Aorta (tissue), 5 donors: Measurements from ENCODE around the gene ACSS2. TPM values are rescaled to one million over a fixed set of nuclear protein-coding genes. Genes with fewer than 3 reads are reported as not detected.

Experiments used
- ATAC-seq: fragments of 200-7000 bp; cut with Tn5 transposase; one replicate; pipeline ENCODE4 v1.9.1; 2022; ENCODE audit warnings: moderate library complexity; ENCODE audit not compliant: low FRiP score
- DNase-seq, 2 donors: peaks; one replicate each; pipeline ENCODE4 v3.0.0-alpha.2; 2020
- H3K27ac ChIP-seq, 2 donors: one replicate each; pipeline ENCODE4 v1.5.1; 2013; ENCODE audit warnings: low read length in 2 of 2, mild to moderate bottlenecking in 2 of 2, moderate library complexity in 2 of 2, control low read depth in 1 of 2, inconsistent platforms in 1 of 2, low read depth in 1 of 2
- H3K27me3 ChIP-seq, 2 donors: one replicate each; pipeline ENCODE4 v1.6.1; 2013; ENCODE audit warnings: control low read depth in 1 of 2, low read length in 1 of 2, mild to moderate bottlenecking in 1 of 2, moderate library complexity in 1 of 2; ENCODE audit not compliant: insufficient read depth in 2 of 2, control insufficient read depth in 1 of 2
- H3K36me3 ChIP-seq, 2 donors: one replicate each; pipeline ENCODE4 v1.6.1; 2013; ENCODE audit warnings: control low read depth in 1 of 2, low read length in 1 of 2, mild to moderate bottlenecking in 1 of 2; ENCODE audit not compliant: insufficient read depth in 2 of 2, control insufficient read depth in 1 of 2
- H3K4me1 ChIP-seq, 2 donors: one replicate each; pipeline ENCODE4 v1.6.1; 2013; ENCODE audit warnings: low read length in 2 of 2, control low read depth in 1 of 2, mild to moderate bottlenecking in 1 of 2, moderate library complexity in 1 of 2; ENCODE audit not compliant: insufficient read depth in 2 of 2, control insufficient read depth in 1 of 2
- H3K4me3 ChIP-seq, 2 donors: one replicate each; pipeline ENCODE4 v1.5.1; 2013; ENCODE audit warnings: low read length in 2 of 2, control low read depth in 1 of 2, mild to moderate bottlenecking in 1 of 2
- H3K9me3 ChIP-seq: one replicate; pipeline ENCODE4 v1.6.1; 2013; ENCODE audit warnings: mild to moderate bottlenecking, low read length; ENCODE audit not compliant: control insufficient read depth
- WGBS, 2 donors: extraction: QIAGEN DNeasy Blood & Tissue Kit; methylation state at CpG; one replicate each; pipeline ENCODE4 v1.1.7; 2013; 5-methylcytosine and 5-hydroxymethylcytosine counted together
- intact Hi-C, 2 donors: fragments of 100-400 bp; cut with DNase I; formaldehyde crosslinking; loops; one replicate each; pipeline versions ENCODE4 v1.14.2 to v1.15.0; 2022
- polyA plus RNA-seq, 2 donors: library from polyadenylated mRNA; stranded (reverse); fragments of 200-250 nt; gene quantifications; one replicate each; pipeline ENCODE4 v1.2.3, GENCODE V29; 2013
- total RNA-seq, 2 donors: library from RNA; stranded (reverse); fragmentation: NEBNext Ultra II Directional; extraction: Animal tissue kit (Norgen Biotek cat#: 25700); gene quantifications; one replicate each; pipeline ENCODE4 v1.2.1, GENCODE V29; 2021
- donor health status: healthy with polysubstance abuse.
- donor health status: Bipolar disorder and iron deficiency.
- donor health status: DM: no; HTN: no; CAD: no.
- donor health status: DM: no; HTN: no; CAD: no.
- donor health status: DM: yes; HTN: yes; CAD: no.

ACSS2 gene
- total and polyA plus RNA-seq, 4 donors = 59.4 to 99.0 (median 76.1) TPM

DNA sequence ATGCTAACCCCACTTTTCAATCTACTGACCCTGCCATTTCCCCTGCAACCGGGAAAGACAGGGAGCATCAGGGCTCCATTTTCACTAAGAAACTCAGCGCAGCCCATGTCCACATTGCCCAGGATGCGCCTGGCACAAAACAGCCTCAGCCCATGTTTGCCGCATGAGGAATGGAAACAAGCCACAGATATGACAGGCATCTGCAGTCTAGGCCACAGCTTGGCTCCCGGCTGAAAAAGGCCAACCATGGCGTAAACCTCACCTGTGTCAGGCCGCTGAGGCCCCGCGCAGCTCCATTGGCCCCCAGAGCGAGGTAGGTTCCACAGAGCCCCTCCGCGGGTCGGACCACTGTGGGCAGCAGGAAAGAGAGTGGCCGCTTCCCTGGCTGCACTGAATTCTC lies 25.4 kb upstream of the ACSS2 start:
- H3K36me3 ChIP-seq = peaks cover 3% of the 10 kb centered on the region in 2 donors

GRCh38 chr20:34852298-34852697 lies 24.1 kb upstream of the ACSS2 start:
- DNase-seq = peak in 1 of 2 donors; percentile 40
- H3K36me3 ChIP-seq = peaks cover under 1 to 7% of the 10 kb centered on the region in 2 donors
- intact Hi-C loops = no loop called here
- H3K4me1 ChIP-seq = no peaks in the 10 kb centered on the region
- ATAC-seq = no peak
- H3K27me3 ChIP-seq = no peaks in the 10 kb centered on the region
- WGBS, 2 donors = 86 to 91% methylated on average over 4 of the region's 4 CpGs
- no peak overlapping the region for H3K4me3 ChIP-seq
- H3K9me3 ChIP-seq = no peaks in the 10 kb centered on the region
- no peak overlapping the region for H3K27ac ChIP-seq

More for the DNA sequence above, 25.4 kb upstream of the ACSS2 start:
- Histone ChIP-seq H3K4me3 (no peak overlapping the region), H3K4me1 (no peaks in the 10 kb centered on the region), H3K9me3 (no peaks in the 10 kb centered on the region), H3K27ac (no peak overlapping the region), H3K27me3 (no peaks in the 10 kb centered on the region)
- DNase-seq (peak in 1 of 2 donors; percentile 45), ATAC-seq (no peak)
- WGBS, 2 donors = 95 to 97% methylated on average over 14 of the region's 14 CpGs
- intact Hi-C loops = no loop called here

GRCh38 chr20:34859367-34859766 lies 17.0 kb upstream of the ACSS2 start:
- intact Hi-C loops = no loop called here
- Histone ChIP-seq H3K4me1 (no peaks in the 10 kb centered on the region), H3K36me3 (peaks cover 0 to 4% of the 10 kb centered on the region in 2 donors), H3K4me3 (no peak overlapping the region), H3K27ac (no peak overlapping the region), H3K9me3 (no peaks in the 10 kb centered on the region), H3K27me3 (no peaks in the 10 kb centered on the region)
- no peak for ATAC-seq
- 96% methylated on average over 26 of the region's 26 CpGs for WGBS, 2 donors
- no peak for DNase-seq

DNA sequence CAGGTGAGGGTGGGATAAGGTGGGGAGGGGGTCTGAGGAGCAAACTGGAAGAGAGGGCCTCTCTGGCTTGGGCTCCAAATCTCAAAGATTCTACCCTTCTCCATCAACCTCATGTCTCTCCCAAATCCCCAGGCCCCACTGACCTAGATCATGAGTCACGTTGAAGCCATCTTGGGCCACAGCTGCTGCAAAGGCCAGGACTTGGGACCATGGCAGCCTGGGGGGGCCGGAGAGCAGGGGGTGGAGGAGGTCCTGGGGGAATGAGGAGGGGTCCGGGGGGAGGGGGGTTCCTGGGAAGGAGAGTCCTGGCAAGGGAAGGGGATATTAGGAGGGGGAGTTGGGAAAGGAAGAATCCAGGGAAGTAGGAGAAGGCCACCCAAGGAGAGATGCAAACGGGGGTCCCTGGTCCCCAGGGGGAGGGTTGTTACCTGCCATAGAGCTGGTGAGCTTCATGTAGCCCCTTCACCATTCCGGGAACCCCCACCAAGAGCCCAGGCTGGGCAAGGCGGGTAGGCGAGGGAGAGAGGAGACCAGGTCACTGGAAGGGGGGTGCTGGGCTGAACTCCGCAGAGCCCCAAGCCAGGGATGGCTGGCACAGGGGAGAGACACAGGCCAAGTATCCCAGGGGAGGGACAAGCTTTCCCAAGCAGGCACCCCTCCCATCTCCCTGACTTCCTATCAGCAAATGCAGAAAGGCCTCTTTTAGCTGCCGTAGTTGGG lies 16.4 kb upstream of the ACSS2 start:
- no peak overlapping the region for H3K27ac ChIP-seq
- peaks cover 0 to 4% of the 10 kb centered on the region in 2 donors for H3K36me3 ChIP-seq
- no peaks in the 10 kb centered on the region for H3K9me3 ChIP-seq
- no peaks in the 10 kb centered on the region for H3K27me3 ChIP-seq
- H3K4me1 ChIP-seq = no peaks in the 10 kb centered on the region
- intact Hi-C loops = no loop called here
- DNase-seq (no peak), ATAC-seq (no peak)
- 89 to 91% methylated on average over 9 of the region's 9 CpGs for WGBS, 2 donors
- H3K4me3 ChIP-seq = no peak overlapping the region

- intact Hi-C loops = no loop called here
Measured at GRCh38 chr20:34861386-34862084, 14.9 kb upstream of the ACSS2 start.

GRCh38 chr20:34862724-34863123 lies 13.7 kb upstream of the ACSS2 start:
- DNase-seq (no peak), ATAC-seq (no peak)
- WGBS, 2 donors = 91 to 92% methylated on average over 12 of the region's 12 CpGs
- intact Hi-C loops = no loop called here
- Histone ChIP-seq H3K27ac (no peak overlapping the region), H3K27me3 (no peaks in the 10 kb centered on the region), H3K36me3 (no peaks in the 10 kb centered on the region), H3K4me3 (no peak overlapping the region), H3K4me1 (no peaks in the 10 kb centered on the region), H3K9me3 (no peaks in the 10 kb centered on the region)

More at GRCh38 chr20:34861386-34862084, 14.9 kb upstream of the ACSS2 start:
- Histone ChIP-seq H3K9me3 (no peaks in the 10 kb centered on the region), H3K4me1 (no peaks in the 10 kb centered on the region), H3K36me3 (peaks cover 0 to 3% of the 10 kb centered on the region in 2 donors), H3K27ac (no peak overlapping the region), H3K27me3 (no peaks in the 10 kb centered on the region), H3K4me3 (no peak overlapping the region)
- 87 to 90% methylated on average over 7 of the region's 7 CpGs for WGBS, 2 donors
- ATAC-seq = no peak
- no peak for DNase-seq

GRCh38 chr20:34863421-34863965 lies 12.9 kb upstream of the ACSS2 start:
- H3K36me3 ChIP-seq = no peaks in the 10 kb centered on the region
- no peak for ATAC-seq

DNA sequence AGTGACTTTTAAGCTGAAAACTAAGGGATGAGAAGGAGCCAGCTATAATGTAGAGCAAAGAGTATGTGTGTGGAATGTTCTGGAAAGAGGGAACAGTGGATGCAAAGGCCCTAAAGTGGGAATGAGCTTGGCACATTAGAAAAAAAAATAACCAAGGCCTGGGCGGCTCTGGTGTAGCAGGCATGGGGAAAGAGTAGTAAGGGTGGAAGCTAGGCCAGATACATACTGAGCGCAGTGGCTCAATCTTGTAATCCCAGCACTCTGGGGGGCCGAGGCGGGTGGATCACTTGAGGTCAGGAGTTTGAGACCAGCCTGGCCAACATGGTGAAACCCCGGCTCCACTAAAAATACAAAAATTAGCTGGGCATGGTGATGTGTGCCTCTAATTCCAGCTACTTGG lies 12.2 kb upstream of the ACSS2 start:
- no peak for DNase-seq
- Histone ChIP-seq H3K27ac (no peak overlapping the region), H3K4me3 (no peak overlapping the region), H3K27me3 (no peaks in the 10 kb centered on the region), H3K4me1 (no peaks in the 10 kb centered on the region), H3K9me3 (no peaks in the 10 kb centered on the region), H3K36me3 (no peaks in the 10 kb centered on the region)
- intact Hi-C loops = no loop called here
- WGBS, 2 donors = 93 to 95% methylated on average over 5 of the region's 5 CpGs
- ATAC-seq = no peak

More at GRCh38 chr20:34863421-34863965, 12.9 kb upstream of the ACSS2 start:
- Histone ChIP-seq H3K27ac (no peak overlapping the region), H3K4me3 (no peak overlapping the region), H3K4me1 (no peaks in the 10 kb centered on the region), H3K9me3 (no peaks in the 10 kb centered on the region), H3K27me3 (no peaks in the 10 kb centered on the region)
- DNase-seq = no peak
- WGBS, 2 donors = 67 to 75% methylated on average over 28 to 32 of the region's 32 CpGs
- intact Hi-C loops = no loop called here
